Stomach (tissue), 9 donors: Measurements from ENCODE around the gene PLPPR5. TPM values are rescaled to one million over a fixed set of nuclear protein-coding genes. Genes with fewer than 3 reads are reported as not detected.

Experiments used
- DNase-seq, 2 donors: peaks; one replicate each; pipeline versions ENCODE4 v3.0.0 to v3.0.0-alpha.2; 2013 to 2019
- H3K27ac ChIP-seq, 5 donors: fragments of 200-600 bp in 4 of 5; sonication (generic) in 4 of 5; one replicate each; pipeline ENCODE4 v1.5.1; 2013 to 2019; ENCODE audit warnings: mild to moderate bottlenecking in 1 of 5, moderate library complexity in 1 of 5
- H3K27me3 ChIP-seq, 3 donors: fragments of 200-600 bp; sonication (generic); one replicate each; pipeline ENCODE4 v1.5.1; 2017 to 2019; ENCODE audit warnings: mixed run types in 1 of 3
- H3K36me3 ChIP-seq, 4 donors: fragments of 200-600 bp; sonication (generic); 1 replicate in 3 of 4; 2 replicates in 1 of 4; pipeline ENCODE4 v1.5.1; 2016 to 2019
- H3K4me1 ChIP-seq, 4 donors: fragments of 200-600 bp; sonication (generic); one replicate each; pipeline ENCODE4 v1.5.1; 2016 to 2019
- H3K4me3 ChIP-seq, 4 donors: fragments of 200-600 bp; sonication (generic) in 3 of 4; one replicate each; pipeline ENCODE4 v1.5.1; 2016 to 2019; ENCODE audit warnings: mild to moderate bottlenecking in 1 of 4
- H3K9me3 ChIP-seq, 4 donors: fragments of 200-600 bp; sonication (generic); one replicate each; pipeline ENCODE4 v1.5.1; 2016 to 2019
- EP300 ChIP-seq: sonication (generic); formaldehyde crosslinking; IDR thresholded peaks from one replicate; pipeline ENCODE4 v1.6.1; 2017; ENCODE audit warnings: antibody characterized with exemption
- POLR2A ChIP-seq, 4 donors: fragments of 450-650 bp; IDR thresholded peaks; one replicate each; pipeline ENCODE4 v1.6.1; 2016; ENCODE audit warnings: antibody characterized with exemption in 4 of 4, control low read depth in 2 of 4, mild to moderate bottlenecking in 1 of 4, moderate library complexity in 1 of 4
- POLR2AphosphoS5 ChIP-seq, 3 donors: sonication (generic); formaldehyde crosslinking; IDR thresholded peaks; one replicate each; pipeline ENCODE4 v1.6.1; 2016; ENCODE audit warnings: antibody characterized with exemption in 3 of 3
- WGBS, 5 donors: extraction: QIAGEN DNeasy Blood & Tissue Kit in 3 of 5; methylation state at CpG; one replicate each; pipeline versions ENCODE4 v1.1.5 to v1.1.7; 2013 to 2018; 5-methylcytosine and 5-hydroxymethylcytosine counted together
- intact Hi-C: fragments of 100-400 bp; cut with DNase I; formaldehyde crosslinking; loops from one replicate; pipeline ENCODE4 v1.15.1; 2023; ENCODE audit warnings: low total_unique reads
- polyA plus RNA-seq, 3 donors: library from polyadenylated mRNA; stranded (reverse); fragments of 200-250 nt; gene quantifications; one replicate each; pipeline ENCODE4 v1.2.3, GENCODE V29; 2013
- total RNA-seq, 5 donors: library from RNA; depleted of rRNA; stranded (reverse); fragments of >200 nt; gene quantifications; one replicate each; pipeline versions ENCODE4 v1.1.0 to v1.2.3, GENCODE V29; 2014 to 2016
- TF ChIP-seq, protein P1 (sequence below), 7 experiments: fragments of 450-650 bp in 4 of 7; fragments of 200-600 bp in 3 of 7; sonication (generic) in 3 of 7; IDR thresholded peaks; one replicate each; pipeline ENCODE4 v1.5.1; 2016 to 2019; ENCODE audit warnings: antibody characterized with exemption in 7 of 7, control low read depth in 2 of 7, mild to moderate bottlenecking in 1 of 7
- donor health status: healthy with polysubstance abuse.
- donor health status: Bipolar disorder and iron deficiency.
- donor health status: healthy.

PLPPR5 gene
- total and polyA plus RNA-seq, 8 donors, result 0.03 to 2.0 (median 0.15) TPM; not detected in 5

GRCh38 chr1:98919652-98920051, 85.0 kb downstream of the PLPPR5 start:
- Histone ChIP-seq H3K4me1 (no peaks in the 10 kb centered on the region), H3K27me3 (no peaks in the 10 kb centered on the region), H3K36me3 (no peaks in the 10 kb centered on the region), H3K9me3 (no peaks in the 10 kb centered on the region), H3K4me3 (no peak overlapping the region), H3K27ac (no peak overlapping the region)
- TF ChIP-seq EP300 (no peak), POLR2AphosphoS5 (IDR thresholded peaks at IDR 0.05) (no peak), POLR2A (IDR thresholded peaks at IDR 0.05) (no peak)
- TF ChIP-seq, protein P1, sequence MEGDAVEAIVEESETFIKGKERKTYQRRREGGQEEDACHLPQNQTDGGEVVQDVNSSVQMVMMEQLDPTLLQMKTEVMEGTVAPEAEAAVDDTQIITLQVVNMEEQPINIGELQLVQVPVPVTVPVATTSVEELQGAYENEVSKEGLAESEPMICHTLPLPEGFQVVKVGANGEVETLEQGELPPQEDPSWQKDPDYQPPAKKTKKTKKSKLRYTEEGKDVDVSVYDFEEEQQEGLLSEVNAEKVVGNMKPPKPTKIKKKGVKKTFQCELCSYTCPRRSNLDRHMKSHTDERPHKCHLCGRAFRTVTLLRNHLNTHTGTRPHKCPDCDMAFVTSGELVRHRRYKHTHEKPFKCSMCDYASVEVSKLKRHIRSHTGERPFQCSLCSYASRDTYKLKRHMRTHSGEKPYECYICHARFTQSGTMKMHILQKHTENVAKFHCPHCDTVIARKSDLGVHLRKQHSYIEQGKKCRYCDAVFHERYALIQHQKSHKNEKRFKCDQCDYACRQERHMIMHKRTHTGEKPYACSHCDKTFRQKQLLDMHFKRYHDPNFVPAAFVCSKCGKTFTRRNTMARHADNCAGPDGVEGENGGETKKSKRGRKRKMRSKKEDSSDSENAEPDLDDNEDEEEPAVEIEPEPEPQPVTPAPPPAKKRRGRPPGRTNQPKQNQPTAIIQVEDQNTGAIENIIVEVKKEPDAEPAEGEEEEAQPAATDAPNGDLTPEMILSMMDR (IDR thresholded peaks at IDR 0.05), result no peak
- DNase-seq, result no peak
- 87 to 97% (median 92%) methylated on average over 2 of the region's 2 CpGs for WGBS, 5 donors
- intact Hi-C loops, result no loop called here

GRCh38 chr1:98919211-98919610, 85.5 kb downstream of the PLPPR5 start:
- Histone ChIP-seq H3K4me3 (no peak overlapping the region), H3K4me1 (no peaks in the 10 kb centered on the region), H3K27me3 (no peaks in the 10 kb centered on the region), H3K27ac (no peak overlapping the region), H3K9me3 (no peaks in the 10 kb centered on the region), H3K36me3 (no peaks in the 10 kb centered on the region)
- TF ChIP-seq POLR2AphosphoS5 (IDR thresholded peaks at IDR 0.05), result no peak
- no peak for TF ChIP-seq POLR2A (IDR thresholded peaks at IDR 0.05)
- TF ChIP-seq, protein P1 (IDR thresholded peaks at IDR 0.05), result no peak
- TF ChIP-seq EP300, result no peak
- intact Hi-C loops, result no loop called here
- DNase-seq, result no peak
- WGBS, 5 donors, result 71 to 82% (median 80%) methylated on average over 1 of the region's 1 CpG

DNA sequence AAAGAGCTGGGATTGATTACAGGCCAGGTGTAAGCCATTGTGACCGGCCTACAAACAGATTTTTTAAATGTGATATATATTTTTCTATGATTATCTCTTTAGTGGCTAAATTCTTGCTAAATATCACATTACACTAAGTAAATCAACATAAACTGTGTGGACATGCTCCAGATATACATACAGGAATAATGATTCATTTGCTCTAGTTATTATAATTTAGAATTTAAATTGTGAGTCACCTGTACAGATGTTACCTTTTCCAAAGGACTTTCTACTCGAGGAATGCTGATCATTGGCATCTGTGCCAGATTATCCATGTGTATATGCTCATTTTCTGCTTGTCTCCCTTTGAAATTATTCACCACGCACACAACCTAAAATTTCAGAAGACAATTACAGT, 90.1 kb downstream of the PLPPR5 start:
- no peaks in the 10 kb centered on the region for H3K4me1 ChIP-seq
- no peak for TF ChIP-seq POLR2A (IDR thresholded peaks at IDR 0.05)
- no peak overlapping the region for H3K4me3 ChIP-seq
- H3K27me3 ChIP-seq, result no peaks in the 10 kb centered on the region
- WGBS, 5 donors, result 64 to 90% (median 69%) methylated on average over 3 of the region's 3 CpGs
- intact Hi-C loops, result no loop called here
- no peak for DNase-seq
- H3K9me3 ChIP-seq, result no peaks in the 10 kb centered on the region
- H3K27ac ChIP-seq, result no peak overlapping the region
- H3K36me3 ChIP-seq, result no peaks in the 10 kb centered on the region

DNA sequence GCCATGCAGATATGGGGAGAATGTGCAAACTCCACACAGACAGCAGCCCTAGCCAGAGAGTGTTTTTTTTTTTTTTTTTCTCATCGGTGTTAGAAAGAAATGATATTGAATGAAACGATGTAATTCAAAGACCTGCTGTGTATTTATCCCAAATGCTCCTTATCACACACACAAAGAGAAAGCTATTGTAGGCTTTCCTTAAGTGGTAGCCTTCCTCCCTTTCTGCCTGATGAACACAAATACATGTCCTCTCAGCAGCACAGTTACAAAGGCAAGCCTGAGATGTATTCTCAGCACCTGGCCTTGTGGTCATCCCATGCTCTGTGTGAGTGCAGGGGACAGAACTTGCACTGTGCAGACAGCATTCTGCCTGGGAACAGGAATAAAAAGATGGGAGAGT, 93.8 kb downstream of the PLPPR5 start:
- no peak overlapping the region for H3K4me3 ChIP-seq
- H3K9me3 ChIP-seq, result no peaks in the 10 kb centered on the region
- TF ChIP-seq POLR2A (IDR thresholded peaks at IDR 0.05), result no peak
- no peak for TF ChIP-seq EP300
- no peak for TF ChIP-seq POLR2AphosphoS5 (IDR thresholded peaks at IDR 0.05)
- TF ChIP-seq, protein P1 (IDR thresholded peaks at IDR 0.05), result no peak
- intact Hi-C loops, result no loop called here
- no peaks in the 10 kb centered on the region for H3K36me3 ChIP-seq
- H3K27me3 ChIP-seq, result no peaks in the 10 kb centered on the region
- 64 to 77% (median 68%) methylated on average over 2 of the region's 2 CpGs for WGBS, 5 donors
- no peak overlapping the region for H3K27ac ChIP-seq
- no peaks in the 10 kb centered on the region for H3K4me1 ChIP-seq
- DNase-seq, result no peak

GRCh38 chr1:98908980-98909379, 95.7 kb downstream of the PLPPR5 start:
- DNase-seq, result no peak
- H3K4me3 ChIP-seq, result no peak overlapping the region
- intact Hi-C loops, result no loop called here
- WGBS, 5 donors, result 29 to 100% (median 77%) methylated on average over 1 of the region's 1 CpG
- no peaks in the 10 kb centered on the region for H3K9me3 ChIP-seq
- TF ChIP-seq EP300 (no peak), POLR2A (IDR thresholded peaks at IDR 0.05) (no peak), POLR2AphosphoS5 (IDR thresholded peaks at IDR 0.05) (no peak)
- TF ChIP-seq, protein P1 (IDR thresholded peaks at IDR 0.05), result no peak
- no peak overlapping the region for H3K27ac ChIP-seq
- H3K36me3 ChIP-seq, result no peaks in the 10 kb centered on the region
- no peaks in the 10 kb centered on the region for H3K27me3 ChIP-seq
- no peaks in the 10 kb centered on the region for H3K4me1 ChIP-seq
